ENCODE data around the gene INPP5A.

Gene INPP5A

DNA sequence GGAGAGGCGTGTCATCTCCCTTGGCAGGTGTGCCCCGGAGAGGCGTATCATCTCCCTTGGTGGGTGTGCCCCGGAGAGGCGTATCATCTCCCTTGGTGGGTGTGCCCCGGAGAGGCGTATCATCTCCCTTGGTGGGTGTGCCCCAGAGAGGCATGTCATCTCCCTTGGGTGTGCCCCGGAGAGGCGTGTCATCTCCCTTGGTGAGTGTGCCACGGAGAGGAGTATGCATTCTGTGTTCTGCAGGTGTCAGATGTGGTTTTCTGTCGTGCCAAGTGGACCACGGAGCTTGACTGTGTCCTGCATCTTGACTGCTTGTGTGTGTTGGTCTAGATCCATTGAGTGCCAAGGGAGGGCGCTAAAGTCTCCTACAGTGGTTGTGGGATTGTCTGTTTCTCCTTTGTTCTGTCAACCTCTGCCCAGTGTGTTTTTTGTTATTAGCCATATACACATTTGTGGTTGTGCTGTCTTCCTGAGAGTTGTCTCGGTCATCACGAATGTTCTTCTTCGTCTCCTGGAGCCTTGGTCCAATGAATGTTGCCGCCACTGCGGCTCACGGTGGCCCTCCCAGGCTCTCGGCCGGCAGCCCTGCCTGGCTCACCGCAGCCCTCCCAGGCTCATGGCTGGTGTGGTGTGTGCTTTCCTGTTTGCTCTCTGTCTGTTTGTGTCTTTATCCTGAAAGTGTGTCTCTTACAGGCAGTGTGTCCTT lies 96.8 kb downstream of the INPP5A start:
- DNase-seq = no peak

- DNase-seq = no peak
Measured at GRCh38 chr10:132634947-132635271, 97.3 kb downstream of the INPP5A start.

- DNase-seq = no peak
Measured at GRCh38 chr10:132636358-132636757, 98.8 kb downstream of the INPP5A start.

GRCh38 chr10:132637477-132638129 lies 100.0 kb downstream of the INPP5A start:
- DNase-seq = peak; percentile 8

DNA sequence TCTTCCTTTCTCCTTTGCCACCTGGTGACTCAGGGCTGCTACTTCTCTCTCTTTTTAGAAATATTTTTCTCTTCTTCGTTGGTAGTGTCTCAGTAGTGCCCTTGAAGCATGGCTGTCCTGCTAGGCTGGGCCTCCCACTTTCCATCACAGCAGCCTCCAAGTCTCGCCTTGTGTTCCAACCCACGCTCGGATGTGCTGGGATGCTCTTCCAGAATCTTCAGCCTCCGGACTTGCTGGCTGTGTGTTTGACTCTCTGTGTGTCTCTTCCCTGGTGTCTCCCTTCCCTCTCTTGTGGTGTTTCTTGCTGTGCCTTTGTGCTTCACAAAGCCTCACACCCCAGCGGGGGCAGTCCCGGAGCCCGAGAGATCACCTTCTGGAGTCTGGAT lies 100.5 kb downstream of the INPP5A start:
- no peak for DNase-seq

- no peak for DNase-seq
Measured at GRCh38 chr10:132639470-132639869, 101.9 kb downstream of the INPP5A start.

GRCh38 chr10:132640326-132641125 lies 102.9 kb downstream of the INPP5A start:
- DNase-seq = no peak

- no peak for DNase-seq
Measured at GRCh38 chr10:132641401-132641800, 103.8 kb downstream of the INPP5A start.

- DNase-seq = no peak
Measured at GRCh38 chr10:132641966-132642731, 104.6 kb downstream of the INPP5A start.

- DNase-seq = no peak
Measured at GRCh38 chr10:132642732-132643008, 105.1 kb downstream of the INPP5A start.

GRCh38 chr10:132643709-132644526 lies 106.3 kb downstream of the INPP5A start:
- no peak for DNase-seq

DNA sequence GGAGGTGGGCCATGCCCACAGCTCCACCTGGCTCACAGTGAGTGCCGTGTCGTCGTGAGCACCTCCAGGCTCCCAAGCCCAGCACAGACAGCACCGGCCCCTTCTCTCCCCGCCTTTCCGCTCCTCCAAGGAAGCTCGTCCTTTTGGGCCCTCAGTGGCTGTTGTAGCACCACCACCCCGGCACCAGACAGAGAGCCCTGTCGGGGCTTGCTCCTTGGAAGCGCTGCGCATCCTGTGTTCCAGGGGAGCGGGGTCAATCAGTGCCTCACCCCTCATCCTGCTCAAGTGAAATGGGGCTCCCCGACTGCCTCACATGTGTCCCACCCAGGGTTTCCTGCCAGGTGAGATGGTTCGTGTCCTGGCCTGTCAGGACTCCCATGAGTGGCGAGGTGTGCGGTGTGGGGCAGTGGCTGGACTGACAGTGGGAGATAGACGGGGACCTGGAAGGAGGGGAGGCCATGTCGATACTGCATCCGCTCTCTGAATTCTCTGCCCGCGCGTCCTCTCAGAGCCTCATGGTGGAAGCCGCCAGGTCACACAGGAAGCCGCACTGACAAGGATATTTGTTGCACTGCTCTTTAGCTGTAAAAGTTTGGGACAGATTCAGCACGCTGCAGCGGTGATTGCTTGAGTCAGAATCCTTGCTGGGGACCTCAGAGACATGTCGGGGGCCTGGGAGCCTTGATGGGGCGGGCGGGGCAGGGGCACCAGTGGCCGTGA lies 107.1 kb downstream of the INPP5A start:
- DNase-seq = no peak

GRCh38 chr10:132645247-132645530 lies 107.6 kb downstream of the INPP5A start:
- no peak for DNase-seq

GRCh38 chr10:132645630-132646442 lies 108.2 kb downstream of the INPP5A start:
- no peak for DNase-seq

- no peak for DNase-seq
Measured at GRCh38 chr10:132646443-132647097, 109.0 kb downstream of the INPP5A start.

DNA sequence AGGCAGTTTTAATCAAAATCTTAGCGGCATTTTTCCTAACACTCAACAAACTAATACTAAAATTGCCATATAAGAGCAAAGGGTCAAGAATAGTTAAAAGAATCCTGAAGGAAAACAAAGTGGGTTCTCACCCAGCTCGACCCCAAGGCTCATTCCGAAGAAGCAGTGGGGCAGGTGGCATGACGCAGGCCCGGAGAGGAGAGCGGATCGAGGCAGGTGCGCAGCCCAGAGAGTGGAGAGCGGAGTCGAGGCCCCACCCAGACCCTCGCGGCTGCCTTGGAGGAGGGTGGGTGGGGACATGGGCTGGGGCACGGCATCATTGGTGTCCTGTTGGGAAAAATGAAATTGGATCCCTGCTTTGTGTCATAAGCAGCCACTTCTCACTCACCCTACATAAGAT lies 109.8 kb downstream of the INPP5A start:
- no peak for DNase-seq

GRCh38 chr10:132648072-132648850 lies 110.7 kb downstream of the INPP5A start:
- DNase-seq = no peak

DNA sequence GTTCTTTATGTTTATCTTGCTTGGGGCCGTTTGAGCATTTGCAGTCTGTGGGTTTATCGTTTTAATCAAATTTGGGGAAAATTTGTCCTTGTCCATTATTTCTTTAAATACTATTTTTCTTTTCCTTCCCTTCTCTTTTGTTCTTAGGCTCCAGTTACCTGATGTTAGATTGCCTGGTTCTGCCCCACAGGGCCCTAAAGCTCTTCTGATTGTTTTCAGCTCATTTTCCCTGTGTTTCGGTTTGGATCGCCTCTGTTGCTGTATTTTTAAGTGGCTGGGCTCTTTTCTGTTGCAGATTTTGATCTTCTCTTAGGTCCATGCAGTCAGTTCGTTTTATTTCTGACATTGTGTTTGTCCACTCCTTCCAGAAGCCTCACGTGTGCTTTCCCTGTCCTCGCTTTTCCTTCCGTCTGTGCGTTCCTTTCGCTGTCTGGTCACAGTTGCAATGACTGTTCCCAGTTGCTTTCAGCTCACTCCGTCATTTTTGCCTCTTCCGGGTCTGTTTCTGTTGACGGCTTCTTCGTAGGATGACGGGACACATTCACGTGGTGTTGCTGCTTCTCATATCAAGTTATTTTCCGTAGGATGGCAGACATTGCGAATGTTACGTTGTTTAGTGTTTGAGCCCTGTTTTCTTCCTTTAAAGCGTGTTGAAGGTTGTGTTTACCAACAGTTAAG lies 111.4 kb downstream of the INPP5A start:
- DNase-seq = no peak

GRCh38 chr10:132649651-132650360 lies 112.2 kb downstream of the INPP5A start:
- no peak for DNase-seq

Data from NCI-H146 (cell line).